ENCODE measurements around the gene DNM1L. TPM values are rescaled to one million over a fixed set of nuclear protein-coding genes. Genes with fewer than 3 reads are reported as not detected.
"Not testable (repeated sequence)": the region's sequence is repeated elsewhere in the genome, so short reads cannot be mapped to it uniquely, and the experiment has no call there.

Gene DNM1L
- total RNA-seq, 1 experiment from 2014 or later, result 102 TPM

- TF ChIP-seq EZH2 (IDR thresholded peaks at IDR 0.05; ENCODE audit: borderline replicate concordance, low read depth, low read length, poor library complexity, severe bottlenecking), result no peak
- no peak for TF ChIP-seq CTCF (conservative IDR thresholded peaks at IDR 0.05; ENCODE audit: low read depth, low read length)
- Histone ChIP-seq H3K9me3 (ENCODE audit: low read depth, low read length, poor library complexity, severe bottlenecking) (no peaks in the 10 kb centered on the region), H3K27me3 (replicated peaks; ENCODE audit: insufficient read depth, low read depth, low read length, poor library complexity) (no peaks in the 10 kb centered on the region), H3K4me1 (ENCODE audit: insufficient read depth, low read length, poor library complexity, severe bottlenecking) (peaks cover 14% of the 10 kb centered on the region), H3K27ac (ENCODE audit: low read depth, low read length, poor library complexity, severe bottlenecking) (no peak overlapping the region), H3K36me3 (ENCODE audit: insufficient read depth, low read length, poor library complexity, severe bottlenecking) (no peaks in the 10 kb centered on the region), H3K4me3 (ENCODE audit: low read depth, low read length, poor library complexity, severe bottlenecking) (no peak overlapping the region)
- no TSS peak for BruUV-seq (replicated peaks)
- intact Hi-C loops (cut with micrococcal nuclease; ENCODE audit: unreplicated experiment), result no loop called here
- POLR2A ChIA-PET (ENCODE audit: low non-redundant PET), result no interaction called here
- DNase-seq (ENCODE audit: low spot score), result no peak
- CTCF ChIA-PET, result no interaction called here
Measured at GRCh38 chr12:32695787-32696186, 16.7 kb downstream of the DNM1L start.

DNA sequence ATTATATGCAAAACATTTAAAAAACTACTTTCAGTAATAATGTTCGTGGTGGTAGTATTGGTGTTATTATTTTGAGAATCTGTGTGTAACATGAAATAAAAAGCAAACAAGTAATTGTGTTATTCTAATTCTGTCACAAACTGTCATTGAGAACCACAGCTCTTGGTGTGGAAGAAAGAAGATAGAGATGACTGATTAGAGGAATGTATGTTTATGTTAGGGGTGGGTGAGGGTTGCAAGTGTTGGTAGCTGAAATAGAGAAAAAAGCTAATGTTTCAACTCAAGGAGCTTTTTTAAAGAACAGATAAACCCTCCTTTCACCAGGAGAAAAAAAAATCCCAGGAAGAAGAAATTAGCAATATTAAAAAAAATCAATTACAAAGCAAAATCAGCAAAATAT is 18.3 kb downstream of the DNM1L start:
- H3K27me3 ChIP-seq (replicated peaks; ENCODE audit: insufficient read depth, low read depth, low read length, poor library complexity), result no peaks in the 10 kb centered on the region
- CTCF ChIA-PET, result no interaction called here
- DNase-seq (ENCODE audit: low spot score), result no peak
- H3K36me3 ChIP-seq (ENCODE audit: insufficient read depth, low read length, poor library complexity, severe bottlenecking), result no peaks in the 10 kb centered on the region
- POLR2A ChIA-PET (ENCODE audit: low non-redundant PET), result no interaction called here
- no peak for TF ChIP-seq EZH2 (IDR thresholded peaks at IDR 0.05; ENCODE audit: borderline replicate concordance, low read depth, low read length, poor library complexity, severe bottlenecking)
- no peak for TF ChIP-seq CTCF (conservative IDR thresholded peaks at IDR 0.05; ENCODE audit: low read depth, low read length)
- H3K4me1 ChIP-seq (ENCODE audit: insufficient read depth, low read length, poor library complexity, severe bottlenecking), result peaks cover 14% of the 10 kb centered on the region
- BruUV-seq (replicated peaks), result no TSS peak
- intact Hi-C loops (cut with micrococcal nuclease; ENCODE audit: unreplicated experiment), result no loop called here
- no peaks in the 10 kb centered on the region for H3K9me3 ChIP-seq (ENCODE audit: low read depth, low read length, poor library complexity, severe bottlenecking)
- no peak overlapping the region for H3K27ac ChIP-seq (ENCODE audit: low read depth, low read length, poor library complexity, severe bottlenecking)
- H3K4me3 ChIP-seq (ENCODE audit: low read depth, low read length, poor library complexity, severe bottlenecking), result no peak overlapping the region

- BruUV-seq (replicated peaks), result no TSS peak
- Histone ChIP-seq H3K4me3 (ENCODE audit: low read depth, low read length, poor library complexity, severe bottlenecking) (no peak overlapping the region), H3K36me3 (ENCODE audit: insufficient read depth, low read length, poor library complexity, severe bottlenecking) (no peaks in the 10 kb centered on the region), H3K27ac (ENCODE audit: low read depth, low read length, poor library complexity, severe bottlenecking) (no peak overlapping the region), H3K9me3 (ENCODE audit: low read depth, low read length, poor library complexity, severe bottlenecking) (no peaks in the 10 kb centered on the region), H3K27me3 (replicated peaks; ENCODE audit: insufficient read depth, low read depth, low read length, poor library complexity) (no peaks in the 10 kb centered on the region), H3K4me1 (ENCODE audit: insufficient read depth, low read length, poor library complexity, severe bottlenecking) (peaks cover 14% of the 10 kb centered on the region)
- ChIA-PET CTCF (no interaction called here), POLR2A (ENCODE audit: low non-redundant PET) (no interaction called here)
- peak; percentile 24 for DNase-seq (ENCODE audit: low spot score)
- TF ChIP-seq EZH2 (IDR thresholded peaks at IDR 0.05; ENCODE audit: borderline replicate concordance, low read depth, low read length, poor library complexity, severe bottlenecking) (no peak), CTCF (conservative IDR thresholded peaks at IDR 0.05; ENCODE audit: low read depth, low read length) (no peak)
- intact Hi-C loops (cut with micrococcal nuclease; ENCODE audit: unreplicated experiment), result no loop called here
Measured at GRCh38 chr12:32698285-32698684, 19.2 kb downstream of the DNM1L start.

- H3K36me3 ChIP-seq (ENCODE audit: insufficient read depth, low read length, poor library complexity, severe bottlenecking); H3K9me3 ChIP-seq (ENCODE audit: low read depth, low read length, poor library complexity, severe bottlenecking); CTCF ChIA-PET; BruUV-seq (replicated peaks); H3K27ac ChIP-seq (ENCODE audit: low read depth, low read length, poor library complexity, severe bottlenecking); intact Hi-C loops (cut with micrococcal nuclease; ENCODE audit: unreplicated experiment); H3K27me3 ChIP-seq (replicated peaks; ENCODE audit: insufficient read depth, low read depth, low read length, poor library complexity); DNase-seq (ENCODE audit: low spot score); H3K4me3 ChIP-seq (ENCODE audit: low read depth, low read length, poor library complexity, severe bottlenecking): not testable (repeated sequence)
- POLR2A ChIA-PET (ENCODE audit: low non-redundant PET), result interaction anchor here (0.6 kb wide), 1 partner anchor 226 kb away, joined by 14 read pairs; no protein-coding TSS in a partner anchor
- peaks cover 14% of the 10 kb centered on the region for H3K4me1 ChIP-seq (ENCODE audit: insufficient read depth, low read length, poor library complexity, severe bottlenecking)
Measured at GRCh38 chr12:32699437-32699836, 20.3 kb downstream of the DNM1L start.

All from A673 (cell line).